AG04449 (cell line): Measurements from ENCODE around the gene MIEF2.
A peak's percentile ranks its signal among the peaks of the same experiment; 100 is the strongest.

ENCODE experiments used
- CTCF ChIA-PET: fragments of 350-600 bp; formaldehyde crosslinking; extraction: SDS; loops from one replicate; lab custom pipeline; 2021; ENCODE audit warnings: antibody characterized with exemption; lab: Yijun Ruan, JAX
- POLR2A ChIA-PET: fragments of 400-600, 350-600 bp; formaldehyde crosslinking; extraction: SDS; loops from one replicate; lab custom pipeline; 2020; ENCODE audit warnings: antibody characterized with exemption, inconsistent platforms; lab: Yijun Ruan, JAX
- DNase-seq: peaks from one replicate; pipeline ENCODE4 v3.0.0-alpha.2; 2010; ENCODE audit warnings: low read depth, low spot score
- H3K4me3 ChIP-seq: 2 replicates; pipeline ENCODE4 v1.5.1; 2011; ENCODE audit warnings: low read depth, mild to moderate bottlenecking, control low read depth, low read length
- TF ChIP-seq, protein P1 (sequence below): IDR thresholded peaks from one replicate; pipeline ENCODE4 v1.5.1; 2011; ENCODE audit warnings: mild to moderate bottlenecking, moderate library complexity, low read length, control low read depth, inconsistent platforms; ENCODE audit not compliant: insufficient read depth; ENCODE audit errors: missing control alignments

The MIEF2 gene

DNA sequence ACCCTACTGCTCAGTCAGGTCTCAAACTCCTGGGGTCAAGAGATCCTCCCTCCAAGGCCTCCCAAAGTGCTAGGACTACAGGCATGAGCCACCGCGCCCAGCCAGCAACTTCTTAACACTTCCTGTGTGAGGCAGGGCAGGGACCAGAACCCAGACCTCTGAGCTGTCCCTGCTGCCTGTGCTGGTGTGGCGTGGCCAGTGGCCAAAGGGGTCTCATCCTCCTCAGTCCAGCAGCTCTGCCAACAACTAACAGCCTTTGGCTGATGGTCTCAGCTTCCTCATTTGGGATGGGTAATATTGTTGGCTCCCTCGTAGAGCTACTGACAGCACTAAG is 36.4 kb upstream of the MIEF2 start:
- no peak for DNase-seq
- ChIA-PET CTCF (interaction anchor here (1.0 to 1.2 kb wide), 3 partner anchors 9 to 39 kb away, joined by 3 to 5 read pairs (median 4); no protein-coding TSS in a partner anchor), POLR2A (interaction anchor here (0.7 kb wide), 1 partner anchor 1016 kb away, joined by 3 read pairs; no protein-coding TSS in a partner anchor)
- H3K4me3 ChIP-seq = no peak overlapping the region
- TF ChIP-seq, protein P1, sequence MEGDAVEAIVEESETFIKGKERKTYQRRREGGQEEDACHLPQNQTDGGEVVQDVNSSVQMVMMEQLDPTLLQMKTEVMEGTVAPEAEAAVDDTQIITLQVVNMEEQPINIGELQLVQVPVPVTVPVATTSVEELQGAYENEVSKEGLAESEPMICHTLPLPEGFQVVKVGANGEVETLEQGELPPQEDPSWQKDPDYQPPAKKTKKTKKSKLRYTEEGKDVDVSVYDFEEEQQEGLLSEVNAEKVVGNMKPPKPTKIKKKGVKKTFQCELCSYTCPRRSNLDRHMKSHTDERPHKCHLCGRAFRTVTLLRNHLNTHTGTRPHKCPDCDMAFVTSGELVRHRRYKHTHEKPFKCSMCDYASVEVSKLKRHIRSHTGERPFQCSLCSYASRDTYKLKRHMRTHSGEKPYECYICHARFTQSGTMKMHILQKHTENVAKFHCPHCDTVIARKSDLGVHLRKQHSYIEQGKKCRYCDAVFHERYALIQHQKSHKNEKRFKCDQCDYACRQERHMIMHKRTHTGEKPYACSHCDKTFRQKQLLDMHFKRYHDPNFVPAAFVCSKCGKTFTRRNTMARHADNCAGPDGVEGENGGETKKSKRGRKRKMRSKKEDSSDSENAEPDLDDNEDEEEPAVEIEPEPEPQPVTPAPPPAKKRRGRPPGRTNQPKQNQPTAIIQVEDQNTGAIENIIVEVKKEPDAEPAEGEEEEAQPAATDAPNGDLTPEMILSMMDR = no peak

- POLR2A ChIA-PET = no interaction called here
- peak overlapping the region; percentile 52 for H3K4me3 ChIP-seq
- no peak for DNase-seq
Observed at GRCh38 chr17:18224387-18225120, 35.9 kb upstream of the MIEF2 start.

GRCh38 chr17:18225121-18225641 is 35.3 kb upstream of the MIEF2 start, which contains the start of gene LLGL1:
TSS of gene LLGL1 (plus strand) at chr17:18225635. CDS start at chr17:18225683, 48 bp downstream.
- peak within 1 kb of the TSS; percentile 82 for H3K4me3 ChIP-seq
- TF ChIP-seq, protein P1 = no peak
- CTCF ChIA-PET = no interaction called here
- POLR2A ChIA-PET = no interaction called here
- DNase-seq = peak; percentile 38

More at GRCh38 chr17:18224387-18225120, 35.9 kb upstream of the MIEF2 start:
- TF ChIP-seq, protein P1 = no peak
- CTCF ChIA-PET = interaction anchor here (1.0 to 1.2 kb wide), 3 partner anchors 9 to 40 kb away, joined by 3 to 5 read pairs (median 4); no protein-coding TSS in a partner anchor

DNA sequence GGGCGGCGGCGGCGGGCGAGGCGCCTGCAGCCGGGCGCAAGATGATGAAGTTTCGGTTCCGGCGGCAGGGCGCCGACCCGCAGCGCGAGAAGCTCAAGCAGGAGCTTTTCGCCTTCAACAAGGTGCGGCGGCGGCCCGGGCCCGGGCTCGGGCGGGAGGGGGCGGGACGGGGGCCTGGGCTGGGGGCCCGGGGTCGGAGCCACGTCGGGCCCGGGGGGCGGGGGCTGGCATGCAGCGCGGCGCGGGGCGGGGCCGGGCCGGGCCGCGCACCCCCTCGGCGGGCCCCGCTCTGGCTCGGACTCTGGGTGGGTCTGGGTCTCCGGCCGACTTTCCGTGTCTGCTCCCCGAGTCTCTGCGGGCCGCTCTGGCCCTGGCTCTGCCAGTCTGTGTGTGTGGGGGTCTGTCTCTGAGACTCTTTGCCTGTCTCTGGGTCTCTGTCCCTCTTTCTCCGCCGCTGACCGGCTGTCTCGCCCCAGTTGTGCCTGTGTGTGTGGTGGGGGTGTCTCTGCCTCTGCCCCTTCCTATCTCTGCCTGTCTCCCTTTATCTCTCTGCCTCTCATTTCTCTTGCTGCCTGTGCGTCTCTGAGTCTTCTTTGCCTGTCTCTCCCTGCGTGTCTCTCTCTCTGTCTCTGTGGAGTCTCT is 34.7 kb upstream of the MIEF2 start:
- POLR2A ChIA-PET = no interaction called here
- TF ChIP-seq, protein P1 = no peak
- CTCF ChIA-PET = interaction anchor here (0.7 to 1.8 kb wide), 2 partner anchors 8 to 10 kb away, joined by 4 read pairs; no protein-coding TSS in a partner anchor
- DNase-seq = no peak
- peak overlapping the region; percentile 82 for H3K4me3 ChIP-seq

DNA sequence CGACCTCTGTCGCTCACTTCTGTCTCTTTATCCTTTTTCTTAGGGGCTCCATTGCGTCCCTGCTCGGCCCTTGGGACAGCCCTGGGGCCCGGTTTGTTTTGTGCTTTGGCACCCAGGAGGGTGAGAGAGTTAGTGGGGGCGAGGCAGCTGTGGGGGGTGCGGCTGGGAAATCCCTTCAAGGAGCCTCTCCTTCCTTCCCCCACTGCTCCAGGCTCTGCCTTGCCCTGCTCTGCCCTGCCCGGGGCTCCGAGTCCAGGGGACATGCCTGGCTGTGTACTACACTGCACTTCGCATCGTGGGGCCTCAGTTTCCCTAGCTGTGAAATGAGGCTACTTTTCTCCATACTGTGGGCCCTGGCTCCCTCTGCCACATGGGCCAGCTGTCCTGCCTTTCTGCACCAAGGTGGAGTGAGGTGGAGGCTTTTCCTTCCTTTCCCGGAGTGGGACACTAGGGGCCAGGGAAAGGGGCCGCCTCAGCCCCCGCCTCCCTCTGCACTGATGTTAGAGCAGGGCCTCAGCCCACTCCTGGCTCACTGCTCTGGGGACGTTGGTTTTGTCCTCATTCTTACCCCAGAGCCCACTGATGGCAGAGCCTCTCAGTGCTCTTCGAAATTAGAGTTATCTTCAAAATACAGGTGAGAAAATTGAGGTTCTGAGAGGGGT is 34.0 kb upstream of the MIEF2 start:
- TF ChIP-seq, protein P1 = no peak
- no peak for DNase-seq
- POLR2A ChIA-PET = no interaction called here
- CTCF ChIA-PET = interaction anchor here (0.7 to 1.8 kb wide), 2 partner anchors 9 kb away, joined by 4 read pairs; no protein-coding TSS in a partner anchor
- peak overlapping the region; percentile 82 for H3K4me3 ChIP-seq
